Osteocyte (in vitro differentiated cells): Measurements from ENCODE around the gene CST9L. TPM values are rescaled to one million over a fixed set of nuclear protein-coding genes. Genes with fewer than 3 reads are reported as not detected.

Experiments used
- DNase-seq: peaks from one replicate; pipeline ENCODE4 v3.0.0; 2021; ENCODE audit warnings: mixed read lengths; ENCODE audit not compliant: unreplicated experiment; ENCODE audit errors: extremely low spot score
- H3K27ac Mint-ChIP-seq: one replicate; pipeline ENCODE4 v1.8.0; 2021; ENCODE audit warnings: mild to moderate bottlenecking, mixed read lengths; ENCODE audit not compliant: unreplicated experiment
- H3K27me3 Mint-ChIP-seq: one replicate; pipeline ENCODE4 v1.8.0; 2021; ENCODE audit warnings: mixed read lengths; ENCODE audit not compliant: unreplicated experiment
- H3K36me3 Mint-ChIP-seq: one replicate; pipeline ENCODE4 v1.8.0; 2021; ENCODE audit warnings: mixed read lengths; ENCODE audit not compliant: unreplicated experiment
- H3K4me1 Mint-ChIP-seq: one replicate; pipeline ENCODE4 v1.8.0; 2021; ENCODE audit warnings: mixed read lengths; ENCODE audit not compliant: unreplicated experiment
- H3K4me3 Mint-ChIP-seq: one replicate; pipeline ENCODE4 v1.8.0; 2021; ENCODE audit warnings: mild to moderate bottlenecking, moderate library complexity, mixed read lengths; ENCODE audit not compliant: unreplicated experiment
- H3K9me3 Mint-ChIP-seq: one replicate; pipeline ENCODE4 v1.8.0; 2021; ENCODE audit warnings: mixed read lengths; ENCODE audit not compliant: unreplicated experiment
- CTCF ChIP-seq: fragments of 200-600 bp; sonication (generic); IDR thresholded peaks from 2 replicates; pipeline ENCODE4 v1.5.0; 2021; ENCODE audit warnings: antibody characterized with exemption, mild to moderate bottlenecking, moderate library complexity
- total RNA-seq: library from RNA; stranded (reverse); gene quantifications from 2 replicates; pipeline ENCODE4 v1.2.1, GENCODE V29; 2021

The CST9L gene
- total RNA-seq, 1 donor from 2014 or later: not detected

GRCh38 chr20:23568971-23569330 lies 667 bp upstream of the CST9L start:
- no peak for TF ChIP-seq CTCF
- DNase-seq: no peak
- Mint-ChIP-seq H3K4me1 (no peaks in the 10 kb centered on the region), H3K27ac (no peak overlapping the region), H3K27me3 (peaks cover 28% of the 10 kb centered on the region), H3K4me3 (no peak overlapping the region), H3K9me3 (no peaks in the 10 kb centered on the region), H3K36me3 (no peaks in the 10 kb centered on the region)

GRCh38 chr20:23566199-23566932 lies 1.9 kb downstream of the CST9L start:
- no peak for DNase-seq
- Mint-ChIP-seq H3K9me3 (peaks cover 13% of the 10 kb centered on the region), H3K4me3 (no peak overlapping the region), H3K4me1 (no peaks in the 10 kb centered on the region), H3K27ac (no peak overlapping the region), H3K27me3 (peaks cover 9% of the 10 kb centered on the region), H3K36me3 (peaks cover 2% of the 10 kb centered on the region)
- TF ChIP-seq CTCF: no peak

GRCh38 chr20:23565503-23566045 lies 2.7 kb downstream of the CST9L start:
- H3K27me3 Mint-ChIP-seq: peaks cover 6% of the 10 kb centered on the region
- TF ChIP-seq CTCF: no peak
- no peak overlapping the region for H3K27ac Mint-ChIP-seq
- no peak for DNase-seq
- H3K36me3 Mint-ChIP-seq: peaks cover 2% of the 10 kb centered on the region
- H3K9me3 Mint-ChIP-seq: peaks cover 13% of the 10 kb centered on the region
- H3K4me1 Mint-ChIP-seq: no peaks in the 10 kb centered on the region
- no peak overlapping the region for H3K4me3 Mint-ChIP-seq

DNA sequence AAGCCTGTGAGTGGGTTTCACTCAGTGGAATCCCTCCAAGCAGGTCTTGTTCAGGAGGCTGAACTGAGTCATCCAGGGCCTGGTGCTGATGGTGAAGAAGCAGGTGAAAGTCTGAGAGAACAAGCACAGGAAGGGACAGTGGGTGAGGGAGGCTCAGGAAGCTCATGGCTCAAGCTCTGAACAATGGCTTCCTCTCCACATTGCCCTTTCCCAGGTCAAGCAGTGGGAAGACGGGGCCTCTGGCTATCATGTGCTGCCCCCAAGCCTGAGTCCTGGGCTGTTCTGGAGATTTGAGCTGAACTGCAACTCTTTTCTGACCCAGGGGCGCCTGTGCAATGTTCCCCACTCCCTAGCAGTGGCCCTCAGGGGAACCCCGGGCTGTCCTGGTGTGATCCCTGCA lies 3.4 kb downstream of the CST9L start:
- peaks cover 16% of the 10 kb centered on the region for H3K9me3 Mint-ChIP-seq
- peaks cover 2% of the 10 kb centered on the region for H3K36me3 Mint-ChIP-seq
- peaks cover 5% of the 10 kb centered on the region for H3K27me3 Mint-ChIP-seq
- H3K4me3 Mint-ChIP-seq: no peak overlapping the region
- DNase-seq: no peak
- no peak overlapping the region for H3K27ac Mint-ChIP-seq
- H3K4me1 Mint-ChIP-seq: no peaks in the 10 kb centered on the region
- TF ChIP-seq CTCF: no peak

- Mint-ChIP-seq H3K4me1 (no peaks in the 10 kb centered on the region), H3K27ac (no peak overlapping the region), H3K36me3 (peaks cover 2% of the 10 kb centered on the region), H3K27me3 (peaks cover 11% of the 10 kb centered on the region), H3K9me3 (peaks cover 19% of the 10 kb centered on the region), H3K4me3 (no peak overlapping the region)
- DNase-seq: no peak
- no peak for TF ChIP-seq CTCF
These were observed 5.5 kb downstream of the CST9L start for GRCh38 chr20:23562721-23563342.
